Measurements from ENCODE around the gene WDR89. TPM values are rescaled to one million over a fixed set of nuclear protein-coding genes. Genes with fewer than 3 reads are reported as not detected.

The WDR89 gene
- total RNA-seq, 2 experiments from 2014 or later, result 13.9 to 27.2 TPM

Other genes starting within 250 kb of the WDR89 start
- 10 to 100 TPM; 38.4 to 40.4 TPM for gene PPP2R5E, start 98.5 kb downstream of the WDR89 start, total RNA-seq
- gene SGPP1, start 86.2 kb upstream of the WDR89 start, total RNA-seq, result 10 to 100 TPM in 1 of 2 experiments, 1 to 10 TPM in 1; 8.6 to 10.4 TPM
- gene SYNE2, start 211.1 kb upstream of the WDR89 start, total RNA-seq, result 10 to 100 TPM; 18.4 to 21.8 TPM

Measured in activated CD4-positive, alpha-beta T cell treated with anti-CD3 and anti-CD28 coated beads for 36 hours (primary cell).